Bronchial epithelial cell (primary cell): ENCODE results near the gene GLUL. TPM values are rescaled to one million over a fixed set of nuclear protein-coding genes. Genes with fewer than 3 reads are reported as not detected.

ENCODE experiments used
- DNase-seq: peaks from one replicate; pipeline ENCODE4 v3.0.0-alpha.2; 2010; ENCODE audit warnings: low read depth
- FAIRE-seq: peaks from 2 replicates; lab custom pipeline; 2011; peaks lifted over from hg19 to GRCh38; lab: Jason Lieb, UNC
- H3K27me3 ChIP-seq: 2 replicates; pipeline ENCODE4 v1.5.1; 2011; ENCODE audit warnings: low read length; ENCODE audit not compliant: control insufficient read depth, insufficient read depth
- H3K36me3 ChIP-seq: 2 replicates; pipeline ENCODE4 v1.5.1; 2011; ENCODE audit warnings: low read length; ENCODE audit not compliant: control insufficient read depth, insufficient read depth
- H3K4me3 ChIP-seq: 2 replicates; pipeline ENCODE4 v1.5.1; 2011; ENCODE audit warnings: mild to moderate bottlenecking, low read depth, low read length, control low read depth
- CTCF ChIP-seq: IDR thresholded peaks from 2 replicates; pipeline ENCODE4 v1.5.1; 2011; ENCODE audit warnings: mild to moderate bottlenecking, moderate library complexity, low read length, control low read depth, inconsistent platforms; ENCODE audit not compliant: insufficient read depth, severe bottlenecking
- total RNA-seq: library from RNA; depleted of rRNA; stranded (reverse); fragments of >200 nt; gene quantifications from 2 replicates; pipeline ENCODE4 v1.2.1, GENCODE V29; 2014

The GLUL gene
- total RNA-seq, 1 donor from 2014 or later, result 344 TPM

- Histone ChIP-seq H3K36me3 (no peaks in the 10 kb centered on the region), H3K27me3 (no peaks in the 10 kb centered on the region), H3K4me3 (no peak overlapping the region)
- FAIRE-seq (no peak), DNase-seq (no peak)
- no peak for TF ChIP-seq CTCF
Observed at GRCh38 chr1:182350839-182351238, 40.8 kb downstream of the GLUL start.

GRCh38 chr1:182348961-182349747 is 42.4 kb downstream of the GLUL start:
- no peaks in the 10 kb centered on the region for H3K36me3 ChIP-seq
- FAIRE-seq, result no peak

GRCh38 chr1:182347019-182347418 is 44.6 kb downstream of the GLUL start:
- H3K36me3 ChIP-seq, result no peaks in the 10 kb centered on the region
- TF ChIP-seq CTCF, result no peak
- H3K27me3 ChIP-seq, result no peaks in the 10 kb centered on the region
- H3K4me3 ChIP-seq, result no peak overlapping the region
- DNase-seq (no peak), FAIRE-seq (no peak)

More at GRCh38 chr1:182348961-182349747, 42.4 kb downstream of the GLUL start:
- no peak for TF ChIP-seq CTCF
- DNase-seq, result no peak
- Histone ChIP-seq H3K4me3 (no peak overlapping the region), H3K27me3 (no peaks in the 10 kb centered on the region)

GRCh38 chr1:182340233-182341058 is 51.1 kb downstream of the GLUL start:
- no peak for TF ChIP-seq CTCF
- H3K4me3 ChIP-seq, result no peak overlapping the region
- DNase-seq, result peak; percentile 25

GRCh38 chr1:182339684-182340083 is 51.9 kb downstream of the GLUL start:
- H3K4me3 ChIP-seq, result no peak overlapping the region
- DNase-seq, result no peak
- FAIRE-seq, result no peak
- H3K36me3 ChIP-seq, result no peaks in the 10 kb centered on the region
- no peak for TF ChIP-seq CTCF
- H3K27me3 ChIP-seq, result no peaks in the 10 kb centered on the region

More at GRCh38 chr1:182340233-182341058, 51.1 kb downstream of the GLUL start:
- Histone ChIP-seq H3K27me3 (no peaks in the 10 kb centered on the region), H3K36me3 (no peaks in the 10 kb centered on the region)
- no peak for FAIRE-seq
